ENCODE results near the gene ADAMTS1.

- TF ChIP-seq CTCF (conservative IDR thresholded peaks at IDR 0.05; ENCODE audit: low read length) (no peak), EZH2phosphoT487 (IDR thresholded peaks at IDR 0.05; ENCODE audit: borderline replicate concordance, low read depth, low read length) (no peak)
Measured at GRCh38 chr21:26883768-26884167, 38.6 kb upstream of the ADAMTS1 start.
